Frontal cortex (tissue), 4 donors: ENCODE data around the gene STARD7. TPM values are rescaled to one million over a fixed set of nuclear protein-coding genes. Genes with fewer than 3 reads are reported as not detected.
"Not testable (repeated sequence)": the region's sequence is repeated elsewhere in the genome, so short reads cannot be mapped to it uniquely, and the experiment has no call there.

ENCODE experiments used
- DNase-seq, 2 donors: peaks; one replicate each; pipeline ENCODE4 v3.0.0; 2012; ENCODE audit warnings: low spot score in 2 of 2
- FAIRE-seq: peaks from 2 replicates; lab custom pipeline; 2012; peaks lifted over from hg19 to GRCh38; lab: Jason Lieb, UNC
- total RNA-seq: library from RNA; depleted of rRNA; stranded (reverse); fragments of >200 nt; gene quantifications from one replicate; pipeline ENCODE4 v1.2.3, GENCODE V29; 2014
- donor health status: control.
- donor health status: control.
- donor health status: control.

Gene STARD7
- total RNA-seq, 1 donor from 2014 or later: 174 TPM

GRCh38 chr2:96238266-96238665, 29.6 kb upstream of the STARD7 start:
- DNase-seq (no peak), FAIRE-seq (no peak)

- FAIRE-seq: no peak
- DNase-seq: no peak
Observed at GRCh38 chr2:96236882-96237281, 28.3 kb upstream of the STARD7 start.

GRCh38 chr2:96233880-96234316, 25.3 kb upstream of the STARD7 start:
- FAIRE-seq: no peak
- no peak for DNase-seq

- FAIRE-seq: no peak
Observed at GRCh38 chr2:96233436-96233835, 24.8 kb upstream of the STARD7 start.

GRCh38 chr2:96231316-96231715, 22.7 kb upstream of the STARD7 start:
- FAIRE-seq (no peak), DNase-seq (no peak)

More at GRCh38 chr2:96233436-96233835, 24.8 kb upstream of the STARD7 start:
- no peak for DNase-seq

- DNase-seq (no peak), FAIRE-seq (no peak)
Observed at GRCh38 chr2:96225016-96225533, 16.4 kb upstream of the STARD7 start.

- not testable (repeated sequence) for DNase-seq, FAIRE-seq
Observed at GRCh38 chr2:96221106-96221505, 12.5 kb upstream of the STARD7 start.

GRCh38 chr2:96219959-96220358, 11.3 kb upstream of the STARD7 start:
- DNase-seq, FAIRE-seq: not testable (repeated sequence)

GRCh38 chr2:96218508-96219131, 10.0 kb upstream of the STARD7 start:
- DNase-seq (no peak), FAIRE-seq (no peak)

GRCh38 chr2:96214554-96214953, 5.9 kb upstream of the STARD7 start:
- DNase-seq: no peak
- no peak for FAIRE-seq

GRCh38 chr2:96213379-96213778, 4.8 kb upstream of the STARD7 start:
- DNase-seq (no peak), FAIRE-seq (no peak)

- FAIRE-seq (no peak), DNase-seq (no peak)
Observed at GRCh38 chr2:96212339-96212738, 3.7 kb upstream of the STARD7 start.

GRCh38 chr2:96209729-96210085, 1.1 kb upstream of the STARD7 start:
- FAIRE-seq: no peak
- no peak for DNase-seq

- FAIRE-seq: no peak
- DNase-seq: no peak
Observed at GRCh38 chr2:96209011-96209728, 543 bp upstream of the STARD7 start.

GRCh38 chr2:96207774-96208142, 869 bp downstream of the STARD7 start:
- DNase-seq (no peak), FAIRE-seq (no peak)

GRCh38 chr2:96207073-96207773, 1.4 kb downstream of the STARD7 start:
- FAIRE-seq (no peak), DNase-seq (no peak)

- FAIRE-seq: no peak
- no peak for DNase-seq
Observed at GRCh38 chr2:96205888-96206287, 2.7 kb downstream of the STARD7 start.

GRCh38 chr2:96204836-96205624, 3.6 kb downstream of the STARD7 start:
- FAIRE-seq (no peak), DNase-seq (no peak)

- FAIRE-seq: no peak
- no peak for DNase-seq
Observed at GRCh38 chr2:96203130-96204028, 5.2 kb downstream of the STARD7 start.
